ENCODE measurements around the gene KRTAP4-9. TPM values are rescaled to one million over a fixed set of nuclear protein-coding genes. Genes with fewer than 3 reads are reported as not detected.
"Not testable (repeated sequence)": the region's sequence is repeated elsewhere in the genome, so short reads cannot be mapped to it uniquely, and the experiment has no call there.

The KRTAP4-9 gene
- polyA plus RNA-seq, 1 experiment, result not detected

GRCh38 chr17:41118721-41119120 lies 13.5 kb downstream of the KRTAP4-9 start:
- TF ChIP-seq CTCF (IDR thresholded peaks at IDR 0.05; ENCODE audit: low read depth, low read length), result no peak
- ChIA-PET POLR2A (no interaction called here), CTCF (no interaction called here)
- DNase-seq (ENCODE audit: low read depth, low spot score), result no peak
- H3K9me3 ChIP-seq (ENCODE audit: control insufficient read depth, insufficient read depth, low read length), result no peaks in the 10 kb centered on the region
- H3K27ac ChIP-seq (ENCODE audit: low read depth, low read length), result no peak overlapping the region
- no peak overlapping the region for H3K4me3 ChIP-seq (ENCODE audit: low read depth, low read length)
- H3K27me3 ChIP-seq (ENCODE audit: control insufficient read depth, insufficient read depth, low read length), result no peaks in the 10 kb centered on the region

DNA sequence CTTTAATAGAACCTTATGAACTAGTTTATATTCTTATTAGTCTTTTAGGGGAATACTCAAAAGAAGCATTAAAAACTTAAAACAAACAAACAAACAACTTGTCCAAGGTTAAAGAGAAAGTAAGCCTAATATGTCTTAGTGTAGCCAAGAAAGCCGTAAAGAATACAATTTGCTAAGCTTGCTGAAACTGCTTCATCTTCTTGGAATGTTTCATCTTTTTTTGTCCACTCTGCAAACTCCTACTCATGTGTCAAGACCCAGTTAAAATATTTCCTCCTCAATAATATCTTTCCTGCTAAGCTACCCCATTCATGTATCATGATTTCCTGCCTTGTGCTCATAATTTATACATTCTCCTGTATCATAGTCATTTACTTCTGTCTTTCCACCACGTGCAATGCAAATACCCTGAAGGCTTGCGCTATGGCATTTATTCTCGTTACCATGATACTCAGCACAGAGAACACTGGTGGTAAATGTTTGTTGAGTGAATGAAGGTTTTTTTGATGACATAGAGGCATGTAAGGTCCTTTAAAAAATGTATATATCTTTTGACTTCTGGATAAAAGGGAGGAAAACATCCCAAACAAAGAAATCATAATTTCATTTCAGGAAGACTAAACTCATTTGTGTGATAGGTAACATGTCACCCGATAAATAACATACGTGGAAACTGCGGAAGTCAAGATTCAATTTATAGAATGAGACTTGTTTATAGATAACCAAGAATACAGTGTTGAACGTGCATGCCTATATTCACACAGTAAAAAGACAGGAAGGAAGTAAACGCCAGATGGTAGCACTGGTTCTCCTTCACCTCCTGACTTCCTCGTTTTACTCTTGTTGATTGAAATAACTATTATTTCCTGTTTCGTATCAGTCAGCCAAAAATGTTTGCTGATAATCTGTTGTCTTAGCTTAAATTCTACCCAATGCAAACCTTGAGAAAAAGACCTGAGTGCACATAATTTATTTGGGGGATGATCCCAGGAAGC lies 14.8 kb downstream of the KRTAP4-9 start:
- DNase-seq (ENCODE audit: low read depth, low spot score); H3K9me3 ChIP-seq (ENCODE audit: control insufficient read depth, insufficient read depth, low read length); H3K27me3 ChIP-seq (ENCODE audit: control insufficient read depth, insufficient read depth, low read length); CTCF ChIA-PET; POLR2A ChIA-PET; H3K4me3 ChIP-seq (ENCODE audit: low read depth, low read length); H3K27ac ChIP-seq (ENCODE audit: low read depth, low read length): not testable (repeated sequence)

DNA sequence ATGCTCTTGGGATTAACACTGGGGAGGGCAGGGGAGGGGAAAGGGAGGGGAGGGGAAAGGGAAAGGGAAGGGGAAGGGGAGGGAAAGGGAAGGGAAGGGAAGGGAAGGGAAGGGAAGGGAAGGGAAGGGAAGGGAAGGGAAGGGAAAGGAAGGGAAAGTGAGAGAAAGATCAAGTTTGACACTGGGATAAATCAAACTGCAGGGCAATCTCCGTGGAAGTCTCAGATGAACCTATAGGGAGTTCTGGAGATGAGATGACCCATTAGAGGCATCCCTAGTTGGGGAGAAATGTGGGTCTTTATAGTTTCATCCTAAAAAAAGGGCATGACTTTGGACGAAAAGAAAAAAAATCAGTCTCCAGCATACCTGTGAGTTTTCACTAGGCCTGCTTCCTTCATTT lies 16.6 kb downstream of the KRTAP4-9 start:
- no peak overlapping the region for H3K4me3 ChIP-seq (ENCODE audit: low read depth, low read length)
- no peak for TF ChIP-seq CTCF (IDR thresholded peaks at IDR 0.05; ENCODE audit: low read depth, low read length)
- no peak overlapping the region for H3K27ac ChIP-seq (ENCODE audit: low read depth, low read length)
- ChIA-PET POLR2A (no interaction called here), CTCF (no interaction called here)
- H3K9me3 ChIP-seq (ENCODE audit: control insufficient read depth, insufficient read depth, low read length), result no peaks in the 10 kb centered on the region
- no peaks in the 10 kb centered on the region for H3K27me3 ChIP-seq (ENCODE audit: control insufficient read depth, insufficient read depth, low read length)
- no peak for DNase-seq (ENCODE audit: low read depth, low spot score)

GRCh38 chr17:41123292-41123990 lies 18.3 kb downstream of the KRTAP4-9 start:
- CTCF ChIA-PET, result not testable (repeated sequence)

GRCh38 chr17:41123991-41124371 lies 18.8 kb downstream of the KRTAP4-9 start, which contains the start of gene KRTAP4-12:
TSS of gene KRTAP4-12 (minus strand) at chr17:41124182. CDS start at chr17:41124122, 60 bp downstream.
- H3K9me3 ChIP-seq (ENCODE audit: control insufficient read depth, insufficient read depth, low read length); DNase-seq (ENCODE audit: low read depth, low spot score); POLR2A ChIA-PET; H3K27me3 ChIP-seq (ENCODE audit: control insufficient read depth, insufficient read depth, low read length); H3K4me3 ChIP-seq (ENCODE audit: low read depth, low read length); H3K27ac ChIP-seq (ENCODE audit: low read depth, low read length): not testable (repeated sequence)
- CTCF ChIA-PET, result interaction anchor here (1.2 kb wide), 1 partner anchor 425 kb away, joined by 6 read pairs; no protein-coding TSS in a partner anchor

More at GRCh38 chr17:41123292-41123990, 18.3 kb downstream of the KRTAP4-9 start:
- H3K4me3 ChIP-seq (ENCODE audit: low read depth, low read length); DNase-seq (ENCODE audit: low read depth, low spot score); H3K27ac ChIP-seq (ENCODE audit: low read depth, low read length); H3K9me3 ChIP-seq (ENCODE audit: control insufficient read depth, insufficient read depth, low read length); H3K27me3 ChIP-seq (ENCODE audit: control insufficient read depth, insufficient read depth, low read length); POLR2A ChIA-PET: not testable (repeated sequence)

- no peak overlapping the region for H3K4me3 ChIP-seq (ENCODE audit: low read depth, low read length)
- CTCF ChIA-PET, result interaction anchor here (1.2 kb wide), 1 partner anchor 424 kb away, joined by 6 read pairs; no protein-coding TSS in a partner anchor
- H3K27ac ChIP-seq (ENCODE audit: low read depth, low read length), result no peak overlapping the region
- H3K27me3 ChIP-seq (ENCODE audit: control insufficient read depth, insufficient read depth, low read length), result no peaks in the 10 kb centered on the region
- TF ChIP-seq CTCF (IDR thresholded peaks at IDR 0.05; ENCODE audit: low read depth, low read length), result no peak
- POLR2A ChIA-PET, result no interaction called here
- no peaks in the 10 kb centered on the region for H3K9me3 ChIP-seq (ENCODE audit: control insufficient read depth, insufficient read depth, low read length)
- DNase-seq (ENCODE audit: low read depth, low spot score), result no peak
These were observed 19.9 kb downstream of the KRTAP4-9 start for GRCh38 chr17:41125064-41125463.

All from AG04450 (cell line).